ENCODE results near the gene MC4R. TPM values are rescaled to one million over a fixed set of nuclear protein-coding genes. Genes with fewer than 3 reads are reported as not detected.
"Not testable (repeated sequence)": the region's sequence is repeated elsewhere in the genome, so short reads cannot be mapped to it uniquely, and the experiment has no call there.

Gene MC4R
- total RNA-seq (not detected), polyA plus RNA-seq (ENCODE audit: insufficient read depth, low read depth, low replicate concordance) (not detected)
- long read RNA-seq, donor 1: 0 reads
- long read RNA-seq, donor 2: 0 reads

GRCh38 chr18:60372596-60372995, at the start of gene MC4R:
Gene MC4R (minus strand): TSS chr18:60372775. CDS start chr18:60372349, 426 bp downstream.
- peak; percentile 50 for DNase-seq
- TF ChIP-seq POLR2A (IDR thresholded peaks at IDR 0.05) (no peak), CTCF (IDR thresholded peaks at IDR 0.05) (no peak)
- Histone ChIP-seq H3K27me3 (no peaks in the 10 kb centered on the region), H3K36me3 (ENCODE audit: low read depth, missing control alignments) (no peaks in the 10 kb centered on the region), H3K4me3 (no peak within 1 kb of the TSS), H3K9me3 (no peaks in the 10 kb centered on the region), H3K27ac (no peak within 1 kb of the TSS), H3K4me1 (peaks cover 3% of the 10 kb centered on the region)
- intact Hi-C loops (cut with DNase I; ENCODE audit: low total_unique reads): no loop called here
- WGBS, 2 donors: 1 to 6% methylated on average over 7 to 9 of the region's 9 CpGs

GRCh38 chr18:60422306-60422705, 49.7 kb upstream of the MC4R start:
- H3K27me3 ChIP-seq; intact Hi-C loops (cut with DNase I; ENCODE audit: low total_unique reads): not testable (repeated sequence)
- 82 to 91% methylated on average over 8 of the region's 8 CpGs for WGBS, 2 donors

DNA sequence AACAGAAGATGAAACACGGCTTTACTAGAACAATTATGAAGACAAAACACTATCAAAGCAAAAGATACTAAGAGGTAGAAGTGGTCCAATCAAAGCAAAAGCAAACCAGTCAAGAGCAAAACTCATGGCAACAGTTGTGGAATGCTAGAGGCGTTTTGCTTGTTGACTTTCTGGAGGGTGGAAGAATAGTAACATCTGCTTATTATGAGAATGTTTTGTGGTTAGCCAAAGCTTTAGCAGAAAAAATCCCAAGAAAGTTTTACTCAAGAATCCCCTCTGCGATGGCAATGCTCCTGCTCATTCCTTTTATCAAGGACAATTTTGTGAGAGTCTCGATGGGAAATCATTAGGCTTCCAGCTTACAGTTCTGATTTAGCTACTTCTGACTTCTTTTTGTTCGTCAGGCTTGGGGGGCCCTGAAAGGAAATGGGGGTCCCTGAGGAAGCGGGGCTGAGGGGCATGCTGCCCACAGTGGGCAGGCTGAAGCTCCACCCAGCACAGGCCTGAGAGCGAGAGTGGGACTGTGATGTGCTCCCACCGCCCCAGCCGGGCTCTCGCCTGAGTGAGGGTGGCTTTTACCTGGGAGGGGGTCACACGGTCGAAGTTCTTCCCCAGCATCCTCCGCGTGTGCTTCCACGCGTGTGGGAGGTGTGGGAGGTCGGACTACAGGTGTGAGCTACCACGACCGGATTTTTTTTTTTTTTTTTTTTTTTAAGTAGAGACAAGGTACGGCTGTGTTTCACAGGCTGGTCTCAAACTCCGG, 49.0 kb upstream of the MC4R start:
- peak overlapping the region in 1 of 2 donors; percentile 30 for H3K4me3 ChIP-seq
- intact Hi-C loops (cut with DNase I; ENCODE audit: low total_unique reads): no loop called here
- no peak overlapping the region for H3K27ac ChIP-seq
- no peaks in the 10 kb centered on the region for H3K4me1 ChIP-seq
- TF ChIP-seq POLR2A (IDR thresholded peaks at IDR 0.05): no peak
- no peak for TF ChIP-seq CTCF (IDR thresholded peaks at IDR 0.05)
- no peaks in the 10 kb centered on the region for H3K9me3 ChIP-seq
- H3K36me3 ChIP-seq (ENCODE audit: low read depth, missing control alignments): no peaks in the 10 kb centered on the region
- no peaks in the 10 kb centered on the region for H3K27me3 ChIP-seq
- DNase-seq: no peak
- WGBS, 2 donors: 50 to 67% methylated on average over 20 to 21 of the region's 21 CpGs

More at GRCh38 chr18:60422306-60422705, 49.7 kb upstream of the MC4R start:
- H3K4me3 ChIP-seq; H3K27ac ChIP-seq; H3K9me3 ChIP-seq; H3K36me3 ChIP-seq (ENCODE audit: low read depth, missing control alignments); DNase-seq; H3K4me1 ChIP-seq: not testable (repeated sequence)

DNA sequence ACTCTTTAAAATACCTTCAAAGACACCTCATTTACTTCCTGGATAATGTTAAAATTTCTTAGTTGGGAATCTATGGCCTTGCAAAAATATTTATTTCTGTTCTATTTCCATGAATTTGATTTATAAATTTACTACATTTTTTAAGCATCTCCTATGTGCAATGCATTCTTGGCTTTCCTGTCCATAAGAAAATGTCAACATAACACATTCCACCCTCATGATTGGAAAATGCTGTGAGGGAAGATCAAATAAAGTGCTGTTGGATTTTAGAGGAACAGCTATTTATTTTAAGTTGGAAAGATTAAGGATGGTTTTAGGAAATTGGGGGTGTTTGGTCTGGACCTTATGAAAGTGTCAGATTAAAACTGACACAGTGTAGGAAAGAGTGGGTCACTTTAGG, 45.4 kb upstream of the MC4R start:
- intact Hi-C loops (cut with DNase I; ENCODE audit: low total_unique reads): no loop called here
- no peak overlapping the region for H3K27ac ChIP-seq
- H3K9me3 ChIP-seq: no peaks in the 10 kb centered on the region
- no peak for TF ChIP-seq CTCF (IDR thresholded peaks at IDR 0.05)
- no peak for TF ChIP-seq POLR2A (IDR thresholded peaks at IDR 0.05)
- no peaks in the 10 kb centered on the region for H3K4me1 ChIP-seq
- H3K27me3 ChIP-seq: no peaks in the 10 kb centered on the region
- H3K36me3 ChIP-seq (ENCODE audit: low read depth, missing control alignments): no peaks in the 10 kb centered on the region
- no peak for DNase-seq
- no peak overlapping the region for H3K4me3 ChIP-seq

DNA sequence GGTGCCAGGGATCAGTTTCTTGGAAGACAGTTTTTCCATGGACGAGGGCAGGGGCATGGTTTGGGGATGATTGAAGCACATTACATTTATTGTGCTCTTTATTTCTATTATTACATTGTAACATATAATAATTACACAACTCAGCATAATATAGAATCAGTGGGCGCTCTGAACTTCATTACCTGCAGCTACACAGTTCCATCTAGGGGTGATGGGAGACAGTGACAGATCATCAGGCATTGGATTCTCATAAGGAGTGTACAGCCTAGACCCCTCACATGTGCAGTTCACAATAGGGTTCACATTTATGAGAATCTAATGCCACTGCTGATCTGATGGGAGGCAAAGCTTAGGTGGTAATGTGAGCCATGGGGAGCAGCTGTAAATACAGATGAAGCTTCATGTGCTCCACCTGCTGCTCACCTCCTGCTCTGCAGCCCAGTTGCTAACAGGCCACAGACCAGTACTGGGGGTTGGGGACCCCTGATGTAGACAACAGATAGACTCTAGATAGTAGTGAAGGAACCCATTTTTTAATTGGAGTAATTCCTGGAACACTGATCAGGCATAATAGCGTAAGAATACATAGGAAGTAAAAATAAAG, 41.5 kb upstream of the MC4R start:
- no peak overlapping the region for H3K4me3 ChIP-seq
- TF ChIP-seq CTCF (IDR thresholded peaks at IDR 0.05): peak in 1 of 3 experiments; percentile 20
- TF ChIP-seq POLR2A (IDR thresholded peaks at IDR 0.05): no peak
- no peaks in the 10 kb centered on the region for H3K9me3 ChIP-seq
- H3K36me3 ChIP-seq (ENCODE audit: low read depth, missing control alignments): no peaks in the 10 kb centered on the region
- no peaks in the 10 kb centered on the region for H3K4me1 ChIP-seq
- no peaks in the 10 kb centered on the region for H3K27me3 ChIP-seq
- H3K27ac ChIP-seq: no peak overlapping the region
- intact Hi-C loops (cut with DNase I; ENCODE audit: low total_unique reads): no loop called here
- 93 to 98% methylated on average over 3 of the region's 3 CpGs for WGBS, 2 donors
- peak; percentile 26 for DNase-seq
